Measurements from ENCODE around the gene RAB6B.
A peak's percentile ranks its signal among the peaks of the same experiment; 100 is the strongest.

The RAB6B gene

GRCh38 chr3:133883641-133884040 lies 12.0 kb downstream of the RAB6B start:
- H3K4me3 ChIP-seq (ENCODE audit: low read length) = no peak overlapping the region
- no peak for TF ChIP-seq CTCF (IDR thresholded peaks at IDR 0.05; ENCODE audit: insufficient read depth, low read depth, low read length, missing control alignments)
- DNase-seq (ENCODE audit: low read depth) = no peak

- H3K4me3 ChIP-seq (ENCODE audit: low read length) = no peak overlapping the region
- no peak for DNase-seq (ENCODE audit: low read depth)
- no peak for TF ChIP-seq CTCF (IDR thresholded peaks at IDR 0.05; ENCODE audit: insufficient read depth, low read depth, low read length, missing control alignments)
These were observed 12.6 kb downstream of the RAB6B start for GRCh38 chr3:133882986-133883586.

GRCh38 chr3:133881939-133882825 lies 13.5 kb downstream of the RAB6B start:
- DNase-seq (ENCODE audit: low read depth) = peak; percentile 8
- H3K4me3 ChIP-seq (ENCODE audit: low read length) = no peak overlapping the region
- no peak for TF ChIP-seq CTCF (IDR thresholded peaks at IDR 0.05; ENCODE audit: insufficient read depth, low read depth, low read length, missing control alignments)

- DNase-seq (ENCODE audit: low read depth) = no peak
- no peak for TF ChIP-seq CTCF (IDR thresholded peaks at IDR 0.05; ENCODE audit: insufficient read depth, low read depth, low read length, missing control alignments)
- H3K4me3 ChIP-seq (ENCODE audit: low read length) = no peak overlapping the region
These were observed 14.2 kb downstream of the RAB6B start for GRCh38 chr3:133881492-133881891.

GRCh38 chr3:133880886-133881455 lies 14.7 kb downstream of the RAB6B start:
- no peak for TF ChIP-seq CTCF (IDR thresholded peaks at IDR 0.05; ENCODE audit: insufficient read depth, low read depth, low read length, missing control alignments)
- no peak for DNase-seq (ENCODE audit: low read depth)

GRCh38 chr3:133880287-133880686 lies 15.4 kb downstream of the RAB6B start:
- TF ChIP-seq CTCF (IDR thresholded peaks at IDR 0.05; ENCODE audit: insufficient read depth, low read depth, low read length, missing control alignments) = no peak
- DNase-seq (ENCODE audit: low read depth) = no peak
- no peak overlapping the region for H3K4me3 ChIP-seq (ENCODE audit: low read length)

More at GRCh38 chr3:133880886-133881455, 14.7 kb downstream of the RAB6B start:
- H3K4me3 ChIP-seq (ENCODE audit: low read length) = no peak overlapping the region
